GM12875 (cell line): ENCODE measurements around the gene LYSMD2.

ENCODE experiments used
- H3K4me3 ChIP-seq: one replicate; pipeline ENCODE4 v1.5.1; 2011; ENCODE audit warnings: low read depth, low read length, control low read depth
- CTCF ChIP-seq: IDR thresholded peaks from 2 replicates; pipeline ENCODE4 v1.5.1; 2011; ENCODE audit warnings: low read depth, mild to moderate bottlenecking, control low read depth, inconsistent platforms, low read length, moderate library complexity, borderline replicate concordance; ENCODE audit not compliant: insufficient read depth

The LYSMD2 gene

GRCh38 chr15:51739061-51739712 is 1.7 kb upstream of the LYSMD2 start:
- no peak overlapping the region for H3K4me3 ChIP-seq
- TF ChIP-seq CTCF = no peak

DNA sequence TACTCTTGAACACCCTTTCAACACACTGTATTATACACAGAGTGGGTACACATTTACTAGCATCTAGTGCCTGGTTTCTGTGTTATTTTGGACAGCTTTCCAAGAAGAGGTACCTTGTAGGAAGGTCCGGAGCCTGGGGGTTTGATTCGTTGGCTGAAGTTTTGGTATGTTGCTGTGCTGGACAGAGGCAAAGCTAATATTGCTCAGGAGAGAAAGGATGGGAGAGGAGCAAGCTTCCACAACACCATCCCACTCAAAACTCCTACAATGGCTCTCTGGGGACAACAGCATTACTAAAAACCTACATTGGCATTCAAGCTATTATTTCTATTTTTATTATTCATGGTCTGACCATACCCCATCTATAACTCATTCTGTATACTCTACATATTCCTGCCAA is 1.1 kb upstream of the LYSMD2 start:
- H3K4me3 ChIP-seq = no peak overlapping the region
- no peak for TF ChIP-seq CTCF

GRCh38 chr15:51736751-51737521 is 519 bp downstream of the LYSMD2 start:
- peak overlapping the region; percentile 88 for H3K4me3 ChIP-seq
- no peak for TF ChIP-seq CTCF

DNA sequence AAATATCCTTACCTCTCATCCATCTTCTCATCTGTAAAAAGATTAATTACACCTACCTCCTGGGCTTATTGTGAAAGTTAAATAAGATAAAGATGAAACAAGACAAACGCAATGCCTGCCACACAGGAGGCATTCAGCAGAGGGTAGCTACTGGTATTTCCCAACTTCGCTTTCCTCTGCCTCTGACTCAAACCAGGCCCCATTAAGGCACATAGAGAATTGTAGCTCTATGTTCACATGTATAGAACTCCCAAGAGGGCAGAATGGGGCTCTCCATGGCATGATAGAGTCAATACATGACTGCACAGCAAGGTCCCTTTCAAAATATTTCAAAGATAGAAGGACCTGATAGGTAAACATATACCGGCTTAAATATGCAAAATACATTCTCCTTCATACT is 1.4 kb downstream of the LYSMD2 start:
- H3K4me3 ChIP-seq = peak overlapping the region; percentile 88
- no peak for TF ChIP-seq CTCF

GRCh38 chr15:51735228-51736010 is 2.0 kb downstream of the LYSMD2 start:
- peak overlapping the region; percentile 88 for H3K4me3 ChIP-seq
- TF ChIP-seq CTCF = peak; percentile 43; the same call in 1 of the 2 replicates

GRCh38 chr15:51732646-51733045 is 4.8 kb downstream of the LYSMD2 start:
- no peak overlapping the region for H3K4me3 ChIP-seq
- no peak for TF ChIP-seq CTCF
